HL-60 (cell line): Measurements from ENCODE around the gene CTRB1.
"Not testable (repeated sequence)": the region's sequence is repeated elsewhere in the genome, so short reads cannot be mapped to it uniquely, and the experiment has no call there.

ENCODE experiments used
- DNase-seq, 2 experiments: peaks; one replicate each; pipeline ENCODE4 v3.0.0-alpha.2; 2010 to 2020; ENCODE audit warnings: low read depth in 1 of 2, low spot score in 1 of 2
- H3K27ac ChIP-seq: fragments of 250-450 bp; sonication (Bioruptor Pico); replicated peaks from 2 replicates; pipeline ENCODE4 v1.5.1; 2020; ENCODE audit warnings: mild to moderate bottlenecking, moderate library complexity
- H3K27me3 ChIP-seq: fragments of 250-450 bp; sonication (Bioruptor Pico); 2 replicates; pipeline ENCODE4 v1.5.1; 2021; ENCODE audit warnings: mild to moderate bottlenecking, moderate library complexity; ENCODE audit not compliant: insufficient read depth, poor library complexity, severe bottlenecking
- H3K4me3 ChIP-seq: replicated peaks from 2 replicates; pipeline ENCODE4 v1.5.1; 2011; ENCODE audit warnings: mild to moderate bottlenecking, control low read depth, low read length; ENCODE audit not compliant: insufficient read depth
- CTCF ChIP-seq: IDR thresholded peaks from one replicate; pipeline ENCODE4 v1.5.1; 2011; ENCODE audit warnings: low read length, control low read depth, inconsistent platforms; ENCODE audit not compliant: insufficient read depth
- GABPA ChIP-seq: IDR thresholded peaks from 2 replicates; pipeline ENCODE4 v1.6.1; 2012; ENCODE audit warnings: low read depth
- POLR2AphosphoS5 ChIP-seq: IDR thresholded peaks from 2 replicates; pipeline ENCODE4 v1.6.1; 2012; ENCODE audit warnings: low read depth
- REST ChIP-seq: IDR thresholded peaks from 2 replicates; pipeline ENCODE4 v1.6.1; 2012; ENCODE audit warnings: low read depth; ENCODE audit not compliant: insufficient replicate concordance
- SPI1 ChIP-seq: IDR thresholded peaks from 2 replicates; pipeline ENCODE4 v1.6.1; 2012; ENCODE audit warnings: low read depth, mild to moderate bottlenecking, borderline replicate concordance

CTRB1 gene

GRCh38 chr16:75267631-75268264 is 49.0 kb downstream of the CTRB1 start:
- peaks cover 58% of the 10 kb centered on the region for H3K27me3 ChIP-seq
- TF ChIP-seq CTCF (no peak), REST (no peak), SPI1 (no peak), GABPA (no peak), POLR2AphosphoS5 (no peak)
- no peak for DNase-seq
- no peak overlapping the region for H3K4me3 ChIP-seq
- H3K27ac ChIP-seq = no peak overlapping the region

- not testable (repeated sequence) for DNase-seq, H3K27ac ChIP-seq, H3K4me3 ChIP-seq
- peaks cover 53% of the 10 kb centered on the region for H3K27me3 ChIP-seq
Observed at GRCh38 chr16:75269358-75269757, 50.6 kb downstream of the CTRB1 start.

- TF ChIP-seq REST (no peak), SPI1 (no peak), CTCF (no peak), POLR2AphosphoS5 (no peak), GABPA (no peak)
- no peak for DNase-seq
- no peak overlapping the region for H3K27ac ChIP-seq
- peaks cover 47% of the 10 kb centered on the region for H3K27me3 ChIP-seq
- no peak overlapping the region for H3K4me3 ChIP-seq
Observed at GRCh38 chr16:75271441-75272096, 52.8 kb downstream of the CTRB1 start.

GRCh38 chr16:75272097-75272551 is 53.3 kb downstream of the CTRB1 start:
- H3K27ac ChIP-seq = no peak overlapping the region
- DNase-seq = peak in 1 of 2 experiments; percentile 61
- no peak for TF ChIP-seq CTCF
- H3K27me3 ChIP-seq = peaks cover 48% of the 10 kb centered on the region
- no peak overlapping the region for H3K4me3 ChIP-seq

GRCh38 chr16:75272629-75273028 is 53.8 kb downstream of the CTRB1 start:
- DNase-seq, H3K27ac ChIP-seq, H3K4me3 ChIP-seq: not testable (repeated sequence)
- H3K27me3 ChIP-seq = peaks cover 52% of the 10 kb centered on the region
